GM12878 (cell line): ENCODE results near the gene PHF21B. TPM values are rescaled to one million over a fixed set of nuclear protein-coding genes. Genes with fewer than 3 reads are reported as not detected.

Experiments used
- ATAC-seq: fragments of 200-7000 bp; cut with Tn5 transposase; 3 replicates; pipeline ENCODE4 v1.9.1; 2020; ENCODE audit warnings: mild to moderate bottlenecking, moderate library complexity
- BruUV-seq: library from RNA; stranded (reverse); fragments of 400-500 nt; replicated peaks from 2 replicates; lab custom pipeline; 2021; lab: Mats Ljungman, UMichigan
- CTCF ChIA-PET: fragments of 300-600 bp; sonication (Branson Sonifier 250); formaldehyde crosslinking; extraction: SDS; loops from one replicate; lab custom pipeline; 2021; ENCODE audit warnings: inconsistent platforms; lab: Yijun Ruan, JAX
- POLR2A ChIA-PET: fragments of 350-600 bp; formaldehyde crosslinking; extraction: SDS; loops from one replicate; lab custom pipeline; 2021; ENCODE audit warnings: inconsistent platforms; lab: Charles Lee
- RAD21 ChIA-PET: fragments of 300-600 bp; sonication (Branson Sonifier 250); formaldehyde crosslinking; loops from one replicate; lab custom pipeline; 2023; ENCODE audit warnings: antibody characterized with exemption; ENCODE audit not compliant: unreplicated experiment; lab: Charles Lee
- SMC1A ChIA-PET: fragments of 300-600 bp; sonication (Branson Sonifier 250); formaldehyde crosslinking; loops from one replicate; lab custom pipeline; 2023; ENCODE audit not compliant: unreplicated experiment, uncharacterized antibody; lab: Charles Lee
- DNase-seq: peaks from one replicate; pipeline ENCODE4 v3.0.0-alpha.2; 2011; ENCODE audit warnings: low read depth, low spot score
- FAIRE-seq: peaks from 3 replicates; lab custom pipeline; 2011; peaks lifted over from hg19 to GRCh38; lab: Jason Lieb, UNC
- H2AFZ ChIP-seq: 2 replicates; pipeline ENCODE4 v1.6.0; 2011; ENCODE audit warnings: low read depth, low read length, control low read depth; ENCODE audit not compliant: control insufficient read depth
- H3K27ac ChIP-seq: 2 replicates; pipeline ENCODE4 v1.5.1; 2011; ENCODE audit warnings: control low read depth; ENCODE audit not compliant: control insufficient read depth, insufficient read depth
- H3K27me3 ChIP-seq, 2 experiments: replicated peaks in 1 of 2; 2 replicates each; pipeline versions ENCODE4 v1.6.0 to v1.6.1; 2011; ENCODE audit warnings: low read length in 1 of 2; ENCODE audit not compliant: control insufficient read depth in 2 of 2, insufficient read depth in 2 of 2
- H3K36me3 ChIP-seq, 2 experiments: 2 replicates each; pipeline ENCODE4 v1.5.1; 2011; ENCODE audit warnings: low read length in 1 of 2; ENCODE audit not compliant: control insufficient read depth in 2 of 2, insufficient read depth in 2 of 2
- H3K4me1 ChIP-seq: 2 replicates; pipeline ENCODE4 v1.6.1; 2011; ENCODE audit warnings: mild to moderate bottlenecking, low read length, moderate library complexity, mixed read lengths; ENCODE audit not compliant: control insufficient read depth, insufficient read depth
- H3K4me2 ChIP-seq: 2 replicates; pipeline ENCODE4 v1.6.0; 2011; ENCODE audit warnings: control low read depth; ENCODE audit not compliant: control insufficient read depth, insufficient read depth
- H3K4me3 ChIP-seq: fragments of 200-600 bp; sonication (generic); 2 replicates; pipeline ENCODE4 v1.5.1; 2016
- H3K79me2 ChIP-seq: 2 replicates; pipeline ENCODE4 v1.6.0; 2011; ENCODE audit warnings: low read length; ENCODE audit not compliant: control insufficient read depth, insufficient read depth
- H3K9ac ChIP-seq: 2 replicates; pipeline ENCODE4 v1.8.0; 2011; ENCODE audit warnings: low read length, control low read depth, mixed read lengths; ENCODE audit not compliant: control insufficient read depth, insufficient read depth
- H3K9me3 ChIP-seq: replicated peaks from 3 replicates; pipeline ENCODE4 v1.5.1; 2011; ENCODE audit warnings: mild to moderate bottlenecking, low read length; ENCODE audit not compliant: control insufficient read depth, insufficient read depth
- H4K20me1 ChIP-seq: 2 replicates; pipeline ENCODE4 v1.6.0; 2011; ENCODE audit not compliant: control insufficient read depth, insufficient read depth
- CHD4 ChIP-seq: fragments of 200-600 bp; sonication (generic); IDR thresholded peaks from 2 replicates; pipeline ENCODE4 v1.6.1; 2016; ENCODE audit warnings: mild to moderate bottlenecking
- FOXM1 ChIP-seq: IDR thresholded peaks from 2 replicates; pipeline ENCODE4 v1.6.1; 2012; ENCODE audit warnings: low read depth, mild to moderate bottlenecking, inconsistent platforms, low read length, moderate library complexity
- LARP7 ChIP-seq: fragments of 450-650 bp; IDR thresholded peaks from 2 replicates; pipeline ENCODE4 v1.6.1; 2017; ENCODE audit warnings: mild to moderate bottlenecking
- NFXL1 ChIP-seq: fragments of 450-650 bp; IDR thresholded peaks from 2 replicates; pipeline ENCODE4 v1.6.1; 2017; ENCODE audit warnings: antibody characterized with exemption, mild to moderate bottlenecking, borderline replicate concordance
- SMAD5 ChIP-seq: IDR thresholded peaks from 2 replicates; pipeline ENCODE4 v1.6.1; 2016; ENCODE audit warnings: antibody characterized with exemption, low read depth
- TBL1XR1 ChIP-seq: IDR thresholded peaks from 2 replicates; pipeline ENCODE4 v1.6.1; 2012; ENCODE audit warnings: low read depth, low read length, improper control_type of control experiment
- ZBED1 ChIP-seq: IDR thresholded peaks from 2 replicates; pipeline ENCODE4 v1.6.1; 2016; ENCODE audit warnings: borderline replicate concordance
- ZNF384 ChIP-seq: IDR thresholded peaks from 2 replicates; pipeline ENCODE4 v1.6.1; 2012; ENCODE audit warnings: low read depth, mild to moderate bottlenecking, low read length, improper control_type of control experiment, borderline replicate concordance
- WGBS: methylation state at CpG from one replicate; pipeline ENCODE4 v1.1.6; 2016; ENCODE audit warnings: low lambda C conversion rate; ENCODE audit not compliant: insufficient replicate concordance, insufficient coverage; ENCODE audit errors: missing lambda C conversion rate; 5-methylcytosine and 5-hydroxymethylcytosine counted together
- in situ Hi-C: fragments of 300-500 bp; cut with MboI; formaldehyde crosslinking; loops from 9 replicates; pipeline ENCODE4 v1.14.3; 2018; ENCODE audit warnings: mixed read lengths
- intact Hi-C: fragments of 100-400 bp; cut with micrococcal nuclease; formaldehyde crosslinking; loops from one replicate; pipeline ENCODE4 v1.14.2; 2022; ENCODE audit not compliant: unreplicated experiment
- polyA plus RNA-seq, 11 experiments: library from polyadenylated mRNA; depleted of rRNA in 4 of 11; unstranded in 6 of 11; stranded (reverse) in 5 of 11; fragments of >200 nt; fragmentation: Nextera tagmentation in 4 of 11; fragmentation: Illumina TruSeq in 1 of 11; extraction: Ambion mirVana in 4 of 11; extraction: Trizol in 1 of 11; gene quantifications; 1 replicate in 1 of 11; 2 replicates in 10 of 11; pipeline versions ENCODE4 v1.2.1 to v1.2.3, GENCODE V29; 2011 to 2016; ENCODE audit warnings: inconsistent platforms in 2 of 11, missing spikeins in 2 of 11, low read depth in 1 of 11
- total RNA-seq, 4 experiments: library from RNA; depleted of rRNA in 3 of 4; stranded (reverse); fragments of >200 nt in 3 of 4; fragmentation: Illumina TruSeq in 1 of 4; extraction: Trizol in 1 of 4; gene quantifications; 2 replicates each; pipeline versions ENCODE4 v1.2.1 to v1.2.3, GENCODE V29; 2013 to 2021
- TF ChIP-seq, protein P1 (sequence below): fragments of 450-650 bp; formaldehyde crosslinking; IDR thresholded peaks from 2 replicates; pipeline ENCODE4 v1.5.0; 2022; ENCODE audit warnings: mild to moderate bottlenecking, missing genetic modification characterization
- TF ChIP-seq, protein P2 (sequence below): IDR thresholded peaks from 2 replicates; pipeline ENCODE4 v1.6.1; 2012; ENCODE audit warnings: low read depth, low read length, improper control_type of control experiment
- TF ChIP-seq, protein P3 (sequence below): IDR thresholded peaks from 2 replicates; pipeline ENCODE4 v1.6.1; 2011; ENCODE audit warnings: low read depth, low read length, improper control_type of control experiment, borderline replicate concordance
- TF ChIP-seq, protein P4 (sequence below): IDR thresholded peaks from 2 replicates; pipeline ENCODE4 v1.6.1; 2011; ENCODE audit warnings: low read depth, mild to moderate bottlenecking, low read length, moderate library complexity, borderline replicate concordance; ENCODE audit errors: extremely low read depth
- TF ChIP-seq, protein P5 (sequence below): fragments of 450-650 bp; IDR thresholded peaks from 2 replicates; pipeline ENCODE4 v1.6.1; 2018; ENCODE audit warnings: mild to moderate bottlenecking, low read depth, moderate library complexity; ENCODE audit not compliant: partially characterized antibody

Gene PHF21B
- total and polyA plus RNA-seq, 10 of the 15 experiments (the other 5 are each of a cell fraction or from before 2014, with no cell fraction given): 0.03 to 0.35 TPM; not detected in 8

DNA sequence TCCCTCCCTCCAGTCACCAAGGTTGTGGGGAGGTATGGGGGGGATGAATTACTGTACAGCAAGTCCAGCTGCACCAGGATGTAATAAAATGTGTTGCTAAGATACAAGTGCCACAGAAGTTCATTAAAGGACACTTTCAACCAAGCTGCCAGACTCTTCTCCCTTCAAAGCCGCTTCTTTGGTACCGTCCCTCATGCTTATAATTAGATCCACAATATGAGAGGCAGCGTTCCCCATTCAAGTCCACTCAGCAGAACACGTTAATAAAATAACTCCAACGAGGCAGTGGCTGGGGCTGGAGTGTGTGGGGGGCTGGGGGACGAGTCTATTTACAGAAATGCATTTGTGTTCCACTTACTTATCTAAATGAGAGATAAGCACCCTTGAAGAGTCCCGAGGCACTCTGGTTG, 14.7 kb downstream of the PHF21B start (continued):
- no peak for TF ChIP-seq FOXM1

DNA sequence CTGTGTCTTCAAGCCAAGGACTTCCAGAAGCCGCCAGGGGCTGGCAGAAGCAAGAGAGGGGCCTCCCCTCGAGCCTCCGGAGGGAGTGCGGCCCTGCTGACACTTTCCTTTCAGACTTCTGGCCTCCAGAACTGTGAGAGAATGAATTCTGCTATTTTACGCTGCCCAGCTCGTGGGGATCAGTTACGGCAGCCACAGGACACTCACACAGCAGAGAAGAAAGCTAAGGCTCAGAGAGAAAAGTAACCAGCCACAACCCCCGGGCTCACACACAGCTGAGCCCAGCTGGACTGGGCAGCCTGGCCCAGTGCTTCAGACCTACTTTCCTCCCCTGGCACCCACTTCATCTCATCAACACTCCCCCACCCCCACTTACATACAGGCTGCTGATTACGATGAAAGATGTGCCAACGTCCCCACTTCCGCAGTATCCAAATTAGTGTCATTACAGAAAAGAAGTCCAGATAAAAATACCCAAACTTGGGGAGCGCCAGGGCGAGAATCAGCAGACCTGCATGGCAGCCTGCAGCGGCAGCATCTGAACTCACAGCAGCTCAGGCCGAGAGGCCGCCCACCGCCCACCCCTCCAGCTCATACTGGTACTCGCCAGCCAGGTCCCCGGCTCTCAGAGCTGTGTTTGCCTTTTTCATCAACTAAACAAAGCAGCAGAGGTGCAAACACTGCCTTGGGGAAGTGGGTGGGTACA, 15.3 kb downstream of the PHF21B start:
- Histone ChIP-seq H3K9me3 (no peaks in the 10 kb centered on the region; the same call in 2 of the 3 replicates), H3K9ac (no peak overlapping the region), H3K27me3 (no peaks in the 10 kb centered on the region; a peak in 3 of 4 replicates), H4K20me1 (no peaks in the 10 kb centered on the region), H3K36me3 (no peaks in the 10 kb centered on the region), H3K4me3 (no peak overlapping the region), H2AFZ (no peak overlapping the region), H3K4me2 (no peak overlapping the region), H3K27ac (no peak overlapping the region), H3K79me2 (no peaks in the 10 kb centered on the region), H3K4me1 (no peaks in the 10 kb centered on the region)
- FAIRE-seq: no peak
- ATAC-seq: no peak
- DNase-seq: no peak
- no TSS peak for BruUV-seq
- intact Hi-C loops (no loop called here), in situ Hi-C loops (no loop called here)
- ChIA-PET POLR2A (no interaction called here), CTCF (no interaction called here), RAD21 (no interaction called here), SMC1A (no interaction called here)
- 17% methylated on average over 19 of the region's 19 CpGs for WGBS
- TF ChIP-seq, protein P1, sequence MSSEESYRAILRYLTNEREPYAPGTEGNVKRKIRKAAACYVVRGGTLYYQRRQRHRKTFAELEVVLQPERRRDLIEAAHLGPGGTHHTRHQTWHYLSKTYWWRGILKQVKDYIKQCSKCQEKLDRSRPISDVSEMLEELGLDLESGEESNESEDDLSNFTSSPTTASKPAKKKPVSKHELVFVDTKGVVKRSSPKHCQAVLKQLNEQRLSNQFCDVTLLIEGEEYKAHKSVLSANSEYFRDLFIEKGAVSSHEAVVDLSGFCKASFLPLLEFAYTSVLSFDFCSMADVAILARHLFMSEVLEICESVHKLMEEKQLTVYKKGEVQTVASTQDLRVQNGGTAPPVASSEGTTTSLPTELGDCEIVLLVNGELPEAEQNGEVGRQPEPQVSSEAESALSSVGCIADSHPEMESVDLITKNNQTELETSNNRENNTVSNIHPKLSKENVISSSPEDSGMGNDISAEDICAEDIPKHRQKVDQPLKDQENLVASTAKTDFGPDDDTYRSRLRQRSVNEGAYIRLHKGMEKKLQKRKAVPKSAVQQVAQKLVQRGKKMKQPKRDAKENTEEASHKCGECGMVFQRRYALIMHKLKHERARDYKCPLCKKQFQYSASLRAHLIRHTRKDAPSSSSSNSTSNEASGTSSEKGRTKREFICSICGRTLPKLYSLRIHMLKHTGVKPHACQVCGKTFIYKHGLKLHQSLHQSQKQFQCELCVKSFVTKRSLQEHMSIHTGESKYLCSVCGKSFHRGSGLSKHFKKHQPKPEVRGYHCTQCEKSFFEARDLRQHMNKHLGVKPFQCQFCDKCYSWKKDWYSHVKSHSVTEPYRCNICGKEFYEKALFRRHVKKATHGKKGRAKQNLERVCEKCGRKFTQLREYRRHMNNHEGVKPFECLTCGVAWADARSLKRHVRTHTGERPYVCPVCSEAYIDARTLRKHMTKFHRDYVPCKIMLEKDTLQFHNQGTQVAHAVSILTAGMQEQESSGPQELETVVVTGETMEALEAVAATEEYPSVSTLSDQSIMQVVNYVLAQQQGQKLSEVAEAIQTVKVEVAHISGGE (CRISPR knock-in tag): no peak
- no peak for TF ChIP-seq NFXL1
- TF ChIP-seq SMAD5: no peak
- TF ChIP-seq, protein P2, sequence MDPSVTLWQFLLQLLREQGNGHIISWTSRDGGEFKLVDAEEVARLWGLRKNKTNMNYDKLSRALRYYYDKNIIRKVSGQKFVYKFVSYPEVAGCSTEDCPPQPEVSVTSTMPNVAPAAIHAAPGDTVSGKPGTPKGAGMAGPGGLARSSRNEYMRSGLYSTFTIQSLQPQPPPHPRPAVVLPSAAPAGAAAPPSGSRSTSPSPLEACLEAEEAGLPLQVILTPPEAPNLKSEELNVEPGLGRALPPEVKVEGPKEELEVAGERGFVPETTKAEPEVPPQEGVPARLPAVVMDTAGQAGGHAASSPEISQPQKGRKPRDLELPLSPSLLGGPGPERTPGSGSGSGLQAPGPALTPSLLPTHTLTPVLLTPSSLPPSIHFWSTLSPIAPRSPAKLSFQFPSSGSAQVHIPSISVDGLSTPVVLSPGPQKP: no peak
- no peak for TF ChIP-seq ZBED1
- TF ChIP-seq, protein P3, sequence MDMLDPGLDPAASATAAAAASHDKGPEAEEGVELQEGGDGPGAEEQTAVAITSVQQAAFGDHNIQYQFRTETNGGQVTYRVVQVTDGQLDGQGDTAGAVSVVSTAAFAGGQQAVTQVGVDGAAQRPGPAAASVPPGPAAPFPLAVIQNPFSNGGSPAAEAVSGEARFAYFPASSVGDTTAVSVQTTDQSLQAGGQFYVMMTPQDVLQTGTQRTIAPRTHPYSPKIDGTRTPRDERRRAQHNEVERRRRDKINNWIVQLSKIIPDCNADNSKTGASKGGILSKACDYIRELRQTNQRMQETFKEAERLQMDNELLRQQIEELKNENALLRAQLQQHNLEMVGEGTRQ: no peak
- TF ChIP-seq ZNF384: no peak
- no peak for TF ChIP-seq CHD4
- TF ChIP-seq, protein P4, sequence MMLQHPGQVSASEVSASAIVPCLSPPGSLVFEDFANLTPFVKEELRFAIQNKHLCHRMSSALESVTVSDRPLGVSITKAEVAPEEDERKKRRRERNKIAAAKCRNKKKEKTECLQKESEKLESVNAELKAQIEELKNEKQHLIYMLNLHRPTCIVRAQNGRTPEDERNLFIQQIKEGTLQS: no peak
- TF ChIP-seq LARP7: no peak
- TF ChIP-seq, protein P5, sequence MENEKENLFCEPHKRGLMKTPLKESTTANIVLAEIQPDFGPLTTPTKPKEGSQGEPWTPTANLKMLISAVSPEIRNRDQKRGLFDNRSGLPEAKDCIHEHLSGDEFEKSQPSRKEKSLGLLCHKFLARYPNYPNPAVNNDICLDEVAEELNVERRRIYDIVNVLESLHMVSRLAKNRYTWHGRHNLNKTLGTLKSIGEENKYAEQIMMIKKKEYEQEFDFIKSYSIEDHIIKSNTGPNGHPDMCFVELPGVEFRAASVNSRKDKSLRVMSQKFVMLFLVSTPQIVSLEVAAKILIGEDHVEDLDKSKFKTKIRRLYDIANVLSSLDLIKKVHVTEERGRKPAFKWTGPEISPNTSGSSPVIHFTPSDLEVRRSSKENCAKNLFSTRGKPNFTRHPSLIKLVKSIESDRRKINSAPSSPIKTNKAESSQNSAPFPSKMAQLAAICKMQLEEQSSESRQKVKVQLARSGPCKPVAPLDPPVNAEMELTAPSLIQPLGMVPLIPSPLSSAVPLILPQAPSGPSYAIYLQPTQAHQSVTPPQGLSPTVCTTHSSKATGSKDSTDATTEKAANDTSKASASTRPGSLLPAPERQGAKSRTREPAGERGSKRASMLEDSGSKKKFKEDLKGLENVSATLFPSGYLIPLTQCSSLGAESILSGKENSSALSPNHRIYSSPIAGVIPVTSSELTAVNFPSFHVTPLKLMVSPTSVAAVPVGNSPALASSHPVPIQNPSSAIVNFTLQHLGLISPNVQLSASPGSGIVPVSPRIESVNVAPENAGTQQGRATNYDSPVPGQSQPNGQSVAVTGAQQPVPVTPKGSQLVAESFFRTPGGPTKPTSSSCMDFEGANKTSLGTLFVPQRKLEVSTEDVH: no peak
- no peak for TF ChIP-seq TBL1XR1
